LNCAP (cell line): ENCODE data around the gene QRFP.

Experiments used
- TF ChIP-seq, protein P1 (sequence below): fragments of 450-650 bp; IDR thresholded peaks from 2 replicates; pipeline ENCODE4 v1.5.1; 2017; ENCODE audit warnings: mild to moderate bottlenecking

The QRFP gene

DNA sequence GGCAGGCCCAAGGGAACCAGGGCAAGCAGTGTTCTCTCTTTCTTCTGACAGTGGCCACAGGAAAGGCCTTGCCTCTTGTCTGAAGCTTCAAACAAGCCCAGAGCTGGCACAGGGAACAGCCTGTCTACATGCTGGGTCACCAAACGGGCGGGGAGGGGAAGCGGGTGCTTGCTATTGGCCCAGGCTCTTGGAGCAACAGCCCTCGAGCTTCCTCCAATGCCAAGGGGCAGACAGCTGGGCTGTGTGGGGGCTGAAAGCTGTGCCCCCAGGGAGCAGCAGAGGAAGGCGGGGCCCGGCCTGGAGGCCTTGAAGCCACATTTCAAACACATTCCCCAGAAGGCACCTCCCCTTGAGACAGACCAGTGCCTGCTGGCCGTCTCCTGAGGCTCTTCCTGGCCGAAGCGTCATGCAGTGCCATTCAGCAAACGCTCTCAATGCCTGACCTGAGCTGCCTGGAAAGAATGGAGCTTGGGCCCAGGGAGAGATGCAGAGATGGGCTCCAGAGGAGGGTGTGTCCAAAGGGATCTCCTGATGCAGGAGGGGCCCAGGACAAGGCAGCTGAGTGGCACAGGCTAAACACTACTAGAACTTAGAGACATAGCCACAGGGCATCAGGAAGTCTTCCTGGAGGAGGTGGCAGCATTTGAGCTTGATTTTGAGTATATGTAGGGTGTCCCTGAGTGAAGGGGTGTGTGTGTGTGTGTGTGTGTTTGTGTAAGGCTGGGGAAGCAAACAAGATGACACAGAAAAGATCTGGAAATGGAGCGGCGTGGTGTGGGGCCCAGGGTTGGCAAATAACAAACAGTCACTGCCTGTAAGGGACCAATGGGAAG is 39.9 kb upstream of the QRFP start:
- TF ChIP-seq, protein P1, sequence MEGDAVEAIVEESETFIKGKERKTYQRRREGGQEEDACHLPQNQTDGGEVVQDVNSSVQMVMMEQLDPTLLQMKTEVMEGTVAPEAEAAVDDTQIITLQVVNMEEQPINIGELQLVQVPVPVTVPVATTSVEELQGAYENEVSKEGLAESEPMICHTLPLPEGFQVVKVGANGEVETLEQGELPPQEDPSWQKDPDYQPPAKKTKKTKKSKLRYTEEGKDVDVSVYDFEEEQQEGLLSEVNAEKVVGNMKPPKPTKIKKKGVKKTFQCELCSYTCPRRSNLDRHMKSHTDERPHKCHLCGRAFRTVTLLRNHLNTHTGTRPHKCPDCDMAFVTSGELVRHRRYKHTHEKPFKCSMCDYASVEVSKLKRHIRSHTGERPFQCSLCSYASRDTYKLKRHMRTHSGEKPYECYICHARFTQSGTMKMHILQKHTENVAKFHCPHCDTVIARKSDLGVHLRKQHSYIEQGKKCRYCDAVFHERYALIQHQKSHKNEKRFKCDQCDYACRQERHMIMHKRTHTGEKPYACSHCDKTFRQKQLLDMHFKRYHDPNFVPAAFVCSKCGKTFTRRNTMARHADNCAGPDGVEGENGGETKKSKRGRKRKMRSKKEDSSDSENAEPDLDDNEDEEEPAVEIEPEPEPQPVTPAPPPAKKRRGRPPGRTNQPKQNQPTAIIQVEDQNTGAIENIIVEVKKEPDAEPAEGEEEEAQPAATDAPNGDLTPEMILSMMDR: no peak

DNA sequence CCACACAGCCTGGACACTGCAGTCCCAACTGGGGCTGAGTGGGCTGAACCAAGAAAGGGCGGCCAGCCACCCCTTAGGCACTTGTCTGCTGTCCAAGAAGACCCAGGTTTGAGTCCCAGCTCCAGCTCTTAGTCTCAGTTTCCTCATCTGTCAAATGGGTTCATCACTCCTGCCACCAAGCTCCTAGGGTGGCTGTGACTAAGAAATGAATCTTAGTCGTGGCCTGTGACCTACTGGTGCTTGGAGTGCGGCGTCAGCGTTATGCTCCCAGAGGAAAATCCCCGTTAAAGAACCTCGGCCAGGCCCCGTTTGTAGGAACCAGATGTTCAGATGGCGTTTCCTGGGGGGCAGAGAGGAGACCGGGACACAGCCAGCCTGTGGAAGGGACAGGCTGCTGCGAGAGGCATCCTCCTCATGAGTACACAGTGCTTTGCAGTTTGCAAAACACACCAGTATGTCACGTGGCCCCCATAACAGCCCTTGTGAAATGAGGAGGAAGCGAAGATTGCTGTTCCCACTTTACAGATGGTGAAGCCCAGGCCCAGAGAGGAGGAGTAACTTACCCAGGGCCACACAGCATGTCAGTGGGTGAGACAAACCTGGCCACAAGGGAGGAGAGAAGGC is 39.1 kb upstream of the QRFP start:
- TF ChIP-seq, protein P1: no peak

DNA sequence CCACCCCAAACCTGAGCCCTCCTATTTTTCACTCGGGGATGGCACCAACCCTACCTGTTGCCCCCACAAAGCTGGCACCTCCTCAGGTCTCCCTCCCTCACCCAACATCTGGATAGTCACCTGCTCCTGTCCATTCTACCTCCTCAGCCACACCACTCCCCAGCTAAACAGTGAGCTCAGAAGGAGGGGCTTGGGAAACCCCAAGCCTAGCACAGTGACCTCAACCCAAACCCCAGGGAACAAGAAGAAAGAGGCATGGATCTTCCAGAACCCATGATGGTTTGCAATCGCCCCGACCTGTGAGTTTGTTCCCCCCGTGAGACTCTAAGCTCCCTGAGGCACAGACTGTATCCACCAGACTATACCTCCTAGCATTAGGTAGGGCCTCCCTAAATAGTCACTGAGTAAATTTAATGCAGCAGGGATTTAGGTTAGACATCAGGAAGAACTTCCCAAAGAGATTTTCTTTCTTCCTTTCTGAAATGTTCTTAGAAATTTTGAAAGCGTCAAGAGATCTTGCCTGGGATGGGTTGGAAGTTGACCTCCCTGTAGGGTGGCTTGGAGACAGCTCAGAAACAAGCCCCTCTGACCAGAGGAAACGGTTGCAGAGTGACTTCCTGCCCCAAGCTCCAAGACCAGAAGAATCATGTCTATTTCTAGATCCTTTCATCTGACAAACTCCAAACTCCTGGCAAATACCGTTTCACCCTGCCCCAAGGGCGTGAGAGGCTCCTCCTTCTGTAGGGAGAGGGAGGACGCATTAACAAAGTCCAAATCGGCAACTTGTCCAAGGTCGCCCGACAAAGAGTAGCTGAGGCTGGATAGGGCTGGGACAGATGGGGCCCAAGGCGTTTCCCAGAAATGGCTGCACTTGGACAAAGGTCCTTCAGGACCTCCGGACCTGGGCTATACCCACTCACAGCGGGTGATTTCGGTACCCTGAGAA is 38.4 kb upstream of the QRFP start:
- TF ChIP-seq, protein P1: no peak

DNA sequence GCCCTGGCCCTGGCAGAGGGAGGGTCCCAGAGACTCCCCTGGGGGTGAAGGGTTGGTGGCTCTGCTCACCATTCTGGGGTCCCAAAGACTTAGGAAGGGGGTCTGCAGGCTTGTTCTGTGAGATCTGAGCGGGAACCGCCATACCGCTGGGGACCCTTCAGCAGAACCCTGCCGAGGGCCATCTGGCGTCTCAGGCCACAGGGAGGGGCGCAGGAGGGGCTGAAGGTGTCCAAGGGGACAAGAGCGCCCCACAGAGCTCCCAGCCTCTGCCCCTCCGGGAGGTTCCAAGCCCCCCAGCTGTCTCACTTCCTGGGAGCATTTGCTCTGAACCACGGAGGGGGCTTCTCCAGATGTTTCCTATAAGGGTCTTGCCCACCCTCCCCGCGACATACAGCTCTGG is 37.6 kb upstream of the QRFP start:
- TF ChIP-seq, protein P1: no peak

DNA sequence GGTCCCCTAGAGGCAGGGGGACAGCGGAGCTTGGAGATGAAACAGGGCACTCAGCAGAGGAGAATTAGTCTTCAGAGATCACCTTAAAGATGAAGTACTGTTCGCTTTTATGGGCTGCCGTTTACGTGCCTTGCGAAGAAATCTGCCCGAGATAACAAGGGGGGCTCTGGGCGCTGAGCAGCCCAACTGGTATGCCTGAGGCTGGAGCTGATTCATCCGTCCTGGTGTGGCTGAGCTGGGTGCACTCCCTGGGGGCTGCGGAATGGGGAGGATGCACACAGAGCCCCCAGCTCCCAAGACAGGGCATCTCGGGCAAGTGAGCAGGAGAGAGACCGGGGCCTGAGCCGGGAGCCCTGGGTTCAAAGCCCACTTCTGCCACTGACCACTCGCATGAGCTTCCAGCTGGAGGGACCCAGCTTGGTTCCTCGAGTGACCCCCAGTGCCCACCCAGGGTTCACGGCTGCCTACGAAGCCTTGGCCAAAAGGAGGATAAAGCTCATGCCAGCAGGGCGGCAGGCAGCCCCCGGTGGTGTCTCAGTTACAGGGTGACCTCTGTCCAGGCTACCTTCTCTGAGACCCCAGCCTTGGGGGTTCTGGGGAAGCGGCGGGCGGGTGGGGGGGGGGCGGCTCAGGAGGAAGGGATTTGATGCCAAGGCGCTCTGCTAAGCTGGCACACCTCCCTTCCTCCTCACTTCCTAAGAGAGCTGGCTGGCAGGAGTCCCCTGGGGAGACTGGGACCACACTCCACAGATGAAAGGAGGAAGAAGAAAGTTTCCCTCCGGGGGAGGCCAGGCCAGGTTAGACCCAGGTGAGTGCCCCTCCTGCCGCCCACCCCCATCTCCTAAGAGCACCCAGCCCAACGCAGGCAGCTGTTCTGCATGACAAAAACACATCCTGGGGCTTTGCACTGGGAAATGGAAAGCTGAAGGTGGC is 36.8 kb upstream of the QRFP start:
- TF ChIP-seq, protein P1: no peak

DNA sequence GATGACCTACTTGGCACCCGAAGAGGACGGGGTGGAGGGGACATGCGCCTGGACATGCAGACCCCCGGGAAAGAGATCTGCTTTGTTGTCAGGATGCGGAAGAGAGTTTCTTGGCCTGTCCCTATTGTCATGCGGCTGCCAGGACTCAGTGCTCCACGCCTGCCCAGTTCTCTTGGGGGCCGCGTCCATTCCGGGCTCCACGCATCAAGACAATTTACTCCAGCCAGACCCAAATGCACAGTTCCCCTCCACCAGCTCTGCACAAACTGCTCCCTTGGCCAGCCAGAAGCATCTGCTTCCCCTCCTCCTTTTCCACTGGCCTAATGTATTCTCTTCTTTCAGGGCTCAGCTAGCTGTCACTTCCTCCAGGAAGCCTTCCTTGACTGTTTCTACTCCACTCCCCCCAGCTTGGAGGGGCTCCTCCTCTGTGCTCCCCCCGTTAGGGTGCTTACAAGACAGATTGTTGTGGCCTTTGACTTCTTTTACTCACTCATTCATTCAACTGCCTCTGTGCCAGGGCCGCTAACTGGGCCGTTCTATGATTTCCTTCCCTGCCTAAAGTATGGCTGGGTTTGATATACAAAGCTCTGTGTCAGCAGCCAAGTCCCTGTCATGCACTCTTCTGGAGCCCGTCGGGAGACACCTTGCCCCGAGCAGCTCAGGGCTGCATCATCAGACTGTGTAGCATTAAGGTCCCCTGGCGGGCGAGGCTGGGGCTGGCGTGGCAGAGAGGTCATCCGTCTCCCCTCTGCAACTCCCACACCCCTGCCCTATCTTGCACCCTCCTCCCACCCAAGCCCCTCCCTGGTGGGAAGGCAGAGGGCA is 35.9 kb upstream of the QRFP start:
- TF ChIP-seq, protein P1: no peak
